Natural killer cell (primary cell): ENCODE measurements around the gene TOMM22. TPM values are rescaled to one million over a fixed set of nuclear protein-coding genes. Genes with fewer than 3 reads are reported as not detected.
A peak's percentile ranks its signal among the peaks of the same experiment; 100 is the strongest.

ENCODE experiments used
- ATAC-seq, 3 donors: fragments of 150-1000 bp in 2 of 3; fragments of 200-7000 bp in 1 of 3; cut with Tn5 transposase; 1 replicate in 1 of 3; 2 replicates in 2 of 3; pipeline ENCODE4 v1.10.0; 2021; ENCODE audit warnings: mild to moderate bottlenecking in 2 of 3, moderate library complexity in 2 of 3
- DNase-seq, 2 donors: peaks; one replicate each; pipeline versions ENCODE4 v3.0.0 to v3.0.0-alpha.2; 2013 to 2021; ENCODE audit warnings: mixed read lengths in 1 of 2
- H3K27ac ChIP-seq: one replicate; pipeline ENCODE4 v1.5.1; 2013; ENCODE audit warnings: mild to moderate bottlenecking, low read length
- H3K27me3 ChIP-seq: one replicate; pipeline ENCODE4 v1.6.1; 2013; ENCODE audit warnings: low read length; ENCODE audit not compliant: control insufficient read depth, insufficient read depth
- H3K36me3 ChIP-seq: one replicate; pipeline ENCODE4 v1.6.1; 2013; ENCODE audit warnings: low read length; ENCODE audit not compliant: control insufficient read depth, insufficient read depth
- H3K4me1 ChIP-seq: one replicate; pipeline ENCODE4 v1.6.1; 2013; ENCODE audit warnings: low read length; ENCODE audit not compliant: control insufficient read depth, insufficient read depth
- H3K4me3 ChIP-seq: one replicate; pipeline ENCODE4 v1.5.1; 2013; ENCODE audit warnings: low read length
- H3K9me3 ChIP-seq: one replicate; pipeline ENCODE4 v1.6.1; 2013; ENCODE audit warnings: low read length; ENCODE audit not compliant: control insufficient read depth, insufficient read depth
- H3K27ac Mint-ChIP-seq, 2 donors: one replicate each; pipeline ENCODE4 v1.8.0; 2022; ENCODE audit warnings: mild to moderate bottlenecking in 2 of 2, mixed read lengths in 2 of 2, moderate library complexity in 1 of 2
- H3K27me3 Mint-ChIP-seq, 2 donors: one replicate each; pipeline ENCODE4 v1.8.0; 2022; ENCODE audit warnings: low read depth in 2 of 2, mixed read lengths in 2 of 2
- H3K36me3 Mint-ChIP-seq: one replicate; pipeline ENCODE4 v1.8.0; 2022; ENCODE audit warnings: mixed read lengths
- H3K4me1 Mint-ChIP-seq, 2 donors: one replicate each; pipeline ENCODE4 v1.8.0; 2022; ENCODE audit warnings: mixed read lengths in 2 of 2
- H3K4me3 Mint-ChIP-seq: one replicate; pipeline ENCODE4 v1.8.0; 2022; ENCODE audit warnings: mild to moderate bottlenecking, moderate library complexity, mixed read lengths
- H3K9me3 Mint-ChIP-seq, 2 donors: one replicate each; pipeline ENCODE4 v1.8.0; 2022; ENCODE audit warnings: mixed read lengths in 2 of 2
- CTCF ChIP-seq: fragments of 200-600 bp; IDR thresholded peaks from one replicate; pipeline ENCODE4 v1.8.0; 2022; ENCODE audit warnings: antibody characterized with exemption
- WGBS: methylation state at CpG from one replicate; pipeline ENCODE4 v1.1.7; 2013; ENCODE audit warnings: missing lambda C conversion rate; ENCODE audit not compliant: insufficient coverage; 5-methylcytosine and 5-hydroxymethylcytosine counted together
- intact Hi-C: fragments of 100-400 bp; cut with micrococcal nuclease; formaldehyde crosslinking; loops from one replicate; pipeline ENCODE4 v1.14.2; 2022
- total RNA-seq, 4 donors: library from RNA; stranded (reverse); fragments of 120-200 nt in 1 of 4; gene quantifications; one replicate each; pipeline versions ENCODE4 v1.2.3 to v1.2.4, GENCODE V29; 2013 to 2022

TOMM22 gene
- total RNA-seq, 3 donors from 2014 or later (not counting 1 experiment from before 2014, with no cell fraction given), result 45.9 to 50.6 (median 47.5) TPM

GRCh38 chr22:38696606-38697424 lies 15.1 kb downstream of the TOMM22 start:
- Histone ChIP-seq H3K27me3 (no peaks in the 10 kb centered on the region), H3K9me3 (no peaks in the 10 kb centered on the region), H3K4me1 (peaks cover 31% of the 10 kb centered on the region), H3K4me3 (no peak overlapping the region), H3K27ac (no peak overlapping the region), H3K36me3 (no peaks in the 10 kb centered on the region)
- Mint-ChIP-seq H3K27ac (peak overlapping the region; percentile 47 to 97), H3K9me3 (no peaks in the 10 kb centered on the region), H3K27me3 (no peaks in the 10 kb centered on the region), H3K4me1 (peaks cover 59 to 73% of the 10 kb centered on the region in 2 donors), H3K36me3 (peaks cover 6% of the 10 kb centered on the region), H3K4me3 (peak overlapping the region; percentile 47)
- TF ChIP-seq CTCF, result no peak
- 77% methylated on average over 3 of the region's 3 CpGs for WGBS
- intact Hi-C loops, result no loop called here
- ATAC-seq (no peak), DNase-seq (peak in 1 of 2 donors; percentile 47)

- H3K36me3 Mint-ChIP-seq, result peaks cover 6% of the 10 kb centered on the region
- DNase-seq, result peak in 1 of 2 donors; percentile 32
- H3K9me3 ChIP-seq, result no peaks in the 10 kb centered on the region
- no peaks in the 10 kb centered on the region for H3K36me3 ChIP-seq
- 90% methylated on average over 7 of the region's 8 CpGs for WGBS
- H3K4me3 Mint-ChIP-seq, result peak overlapping the region; percentile 47
- H3K9me3 Mint-ChIP-seq, result no peaks in the 10 kb centered on the region
- peaks cover 35% of the 10 kb centered on the region for H3K4me1 ChIP-seq
- H3K27me3 ChIP-seq, result no peaks in the 10 kb centered on the region
- no peak overlapping the region for H3K27ac ChIP-seq
- H3K27me3 Mint-ChIP-seq, result no peaks in the 10 kb centered on the region
- peaks cover 59 to 68% of the 10 kb centered on the region in 2 donors for H3K4me1 Mint-ChIP-seq
- H3K4me3 ChIP-seq, result no peak overlapping the region
- peak overlapping the region; percentile 47 to 97 for H3K27ac Mint-ChIP-seq
- intact Hi-C loops, result no loop called here
- TF ChIP-seq CTCF, result no peak
- no peak for ATAC-seq
These were observed 15.8 kb downstream of the TOMM22 start for GRCh38 chr22:38697425-38698089.

GRCh38 chr22:38698407-38699094 lies 16.8 kb downstream of the TOMM22 start:
- no peak overlapping the region for H3K4me3 ChIP-seq
- no peaks in the 10 kb centered on the region for H3K27me3 ChIP-seq
- no peak for DNase-seq
- H3K36me3 ChIP-seq, result no peaks in the 10 kb centered on the region
- no peaks in the 10 kb centered on the region for H3K9me3 ChIP-seq
- H3K27ac Mint-ChIP-seq, result peak overlapping the region; percentile 97
- no peak for TF ChIP-seq CTCF
- WGBS, result 95% methylated on average over 13 of the region's 13 CpGs
- H3K27me3 Mint-ChIP-seq, result no peaks in the 10 kb centered on the region
- intact Hi-C loops, result no loop called here
- H3K9me3 Mint-ChIP-seq, result no peaks in the 10 kb centered on the region
- peaks cover 54 to 62% of the 10 kb centered on the region in 2 donors for H3K4me1 Mint-ChIP-seq
- peaks cover 35% of the 10 kb centered on the region for H3K4me1 ChIP-seq
- peak overlapping the region; percentile 85 for H3K4me3 Mint-ChIP-seq
- H3K36me3 Mint-ChIP-seq, result peaks cover 6% of the 10 kb centered on the region
- ATAC-seq, result no peak
- no peak overlapping the region for H3K27ac ChIP-seq
